NK-92 (cell line): ENCODE data around the gene ACTG2.
"Not testable (repeated sequence)": the region's sequence is repeated elsewhere in the genome, so short reads cannot be mapped to it uniquely, and the experiment has no call there.

ENCODE experiments used
- DNase-seq: peaks from one replicate; lab custom pipeline; 2025; ENCODE audit not compliant: unreplicated experiment; lab: John Stamatoyannopoulos, UW

The ACTG2 gene

DNA sequence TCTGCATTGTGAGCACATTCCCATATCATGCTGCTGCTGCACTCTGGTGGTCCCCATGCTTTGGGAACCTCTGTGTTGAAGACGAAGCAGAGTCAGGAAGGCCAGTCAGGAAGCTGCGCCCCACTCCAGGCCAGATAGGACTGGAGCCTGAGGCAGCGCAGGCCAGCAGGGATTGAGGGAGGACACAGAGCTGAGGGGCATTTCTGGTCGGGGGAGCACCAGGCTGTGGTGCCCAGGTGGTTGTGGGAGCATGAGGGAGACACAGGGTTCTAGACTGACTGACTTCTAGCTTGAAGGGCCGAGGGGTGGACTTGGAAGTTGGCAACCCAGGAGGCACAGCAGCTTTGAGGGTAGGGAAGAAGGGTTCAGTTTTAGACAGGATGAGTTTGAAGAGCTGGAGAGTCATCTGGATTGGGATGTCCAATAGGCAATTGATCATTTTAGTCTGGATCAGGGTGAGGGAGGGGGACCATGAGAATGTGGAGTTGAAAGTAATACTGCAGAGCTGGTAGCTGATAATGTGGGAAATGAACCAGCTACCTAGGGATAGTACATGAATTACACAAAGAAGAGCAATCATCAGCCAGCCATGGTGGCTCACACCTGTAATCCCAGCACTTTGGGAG is 1.4 kb upstream of the ACTG2 start:
- DNase-seq = no peak

DNA sequence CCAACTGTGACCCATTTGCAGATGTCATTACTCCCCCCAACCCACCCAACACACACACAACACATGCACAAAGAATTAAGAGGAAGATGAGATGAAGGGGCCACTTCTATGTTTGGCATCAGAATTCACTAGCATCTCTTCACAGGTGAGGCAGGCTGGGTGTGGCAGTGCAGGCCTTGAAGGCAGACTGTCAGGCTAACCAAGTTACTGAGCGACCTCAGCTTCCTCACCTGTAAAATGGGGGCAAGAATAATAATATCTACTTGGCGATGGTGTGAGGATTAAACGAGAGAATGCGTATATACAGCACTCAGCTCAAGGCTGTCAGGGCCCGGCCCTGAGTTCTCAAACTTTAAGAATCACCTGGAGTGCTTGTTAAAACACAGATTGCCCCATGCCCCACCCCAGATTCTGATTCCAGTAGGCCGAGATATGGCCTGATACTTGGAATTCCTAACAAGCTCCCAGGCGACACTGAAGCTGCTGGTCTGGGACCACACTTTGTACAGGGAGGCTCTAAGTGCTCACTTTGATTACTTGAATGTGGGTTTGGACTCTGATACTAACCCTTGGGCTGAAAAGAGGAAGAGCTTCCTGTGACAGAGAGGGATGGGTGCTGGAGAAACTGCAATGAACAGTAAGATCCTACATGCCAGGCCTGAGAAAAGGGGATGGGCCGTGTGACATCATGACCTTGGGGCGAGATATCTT is 1.1 kb downstream of the ACTG2 start:
- DNase-seq = no peak

DNA sequence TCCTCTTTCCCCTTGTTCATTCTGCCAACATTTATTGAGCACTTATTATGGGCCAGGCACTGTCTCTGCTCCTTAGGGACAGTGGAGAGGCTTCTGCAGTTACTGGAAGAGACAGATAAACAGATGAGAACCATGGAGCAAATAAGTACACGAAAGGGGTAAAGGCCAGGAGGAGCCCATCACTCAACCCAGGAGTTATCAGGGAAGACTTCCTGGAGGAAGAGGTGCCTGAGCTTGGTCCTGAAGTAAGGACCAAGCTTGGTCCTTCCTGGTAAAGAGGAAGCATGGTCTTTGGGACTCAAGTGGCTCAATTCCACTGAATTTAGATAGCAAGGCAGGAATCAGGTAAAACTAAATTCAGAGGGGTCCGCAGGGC is 1.7 kb downstream of the ACTG2 start:
- no peak for DNase-seq

GRCh38 chr2:73894877-73895276 is 2.1 kb downstream of the ACTG2 start:
- DNase-seq = no peak

DNA sequence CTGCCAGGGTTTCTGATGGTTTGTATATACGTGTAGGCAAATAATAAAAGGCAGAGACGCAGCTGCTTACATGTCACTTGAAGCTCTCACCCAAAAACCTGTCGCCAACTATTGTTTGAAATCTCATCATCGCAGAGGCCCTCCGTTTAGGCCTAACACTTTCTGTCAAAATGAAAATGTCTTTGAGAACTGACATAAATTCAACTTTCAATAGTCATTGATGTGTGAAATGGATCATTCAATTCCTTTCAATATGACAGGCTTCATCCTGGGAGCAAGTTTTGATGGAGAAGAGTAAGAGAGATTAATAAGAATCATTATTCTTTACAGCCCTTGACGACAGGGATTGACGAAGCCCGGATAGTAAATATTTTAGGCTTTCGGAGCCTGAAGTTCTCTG is 2.7 kb downstream of the ACTG2 start:
- DNase-seq = no peak

DNA sequence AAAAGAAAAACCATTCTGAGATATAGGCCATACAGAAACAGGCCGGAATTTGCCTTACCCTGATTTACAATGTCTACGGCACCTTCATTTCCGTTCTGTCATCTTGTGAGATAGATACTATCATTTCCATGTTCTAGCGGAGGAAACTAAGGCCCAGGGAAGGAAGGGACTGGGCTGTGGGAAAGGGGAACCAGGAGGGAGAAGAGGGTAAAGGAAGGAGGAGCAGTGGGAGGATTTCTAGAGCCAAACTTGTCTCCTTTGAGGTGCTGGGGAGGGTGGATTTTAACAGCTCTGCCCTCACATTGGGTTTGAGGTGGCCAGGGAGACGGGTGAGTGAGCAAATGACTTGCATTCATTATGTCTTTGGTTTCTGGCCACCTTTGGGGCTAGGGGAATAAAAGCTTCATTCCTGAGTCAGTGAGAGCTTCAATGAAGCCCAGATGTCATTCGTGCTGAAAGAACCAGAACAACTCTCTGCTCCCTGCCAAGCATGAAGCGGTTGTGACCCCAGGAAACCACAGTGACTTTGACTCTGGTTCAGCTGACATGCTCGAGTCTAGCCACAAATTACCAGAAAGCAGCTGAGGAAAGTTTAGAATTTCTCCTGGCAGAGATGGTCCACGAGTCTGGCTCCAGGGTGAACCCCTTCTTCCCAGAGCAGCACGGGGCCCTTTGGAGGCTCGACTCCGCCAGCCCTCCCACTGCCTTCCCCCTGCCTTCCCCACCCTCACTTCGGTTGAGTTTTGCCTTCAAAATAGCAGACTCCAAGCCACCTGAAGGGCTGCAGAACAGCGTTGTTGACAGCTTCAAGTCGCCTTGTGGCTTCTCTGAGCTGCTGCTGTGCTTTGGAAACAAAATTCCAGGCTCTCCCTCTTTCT is 3.8 kb downstream of the ACTG2 start:
- DNase-seq = no peak

- DNase-seq = no peak
Observed at GRCh38 chr2:73897240-73897583, 4.4 kb downstream of the ACTG2 start.

DNA sequence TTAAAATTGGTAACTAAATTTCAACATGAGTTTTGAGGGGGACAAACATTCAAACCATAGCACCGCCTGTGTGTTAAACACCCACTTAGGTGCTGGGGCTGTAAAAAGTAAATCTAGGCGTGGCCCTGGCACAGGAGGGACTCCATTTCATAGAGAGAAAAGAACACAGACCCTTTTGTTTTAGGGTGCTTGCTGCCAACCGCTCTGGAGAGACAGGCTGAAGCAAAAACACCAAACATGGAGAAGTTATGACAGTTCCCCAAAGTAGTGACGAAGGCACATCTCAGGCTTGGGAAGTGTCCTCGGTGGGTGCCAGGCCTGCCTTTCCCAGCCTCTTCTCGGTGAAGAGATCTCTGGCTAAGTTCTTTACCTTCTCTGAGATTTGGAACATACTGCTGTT is 5.1 kb downstream of the ACTG2 start:
- DNase-seq = no peak

DNA sequence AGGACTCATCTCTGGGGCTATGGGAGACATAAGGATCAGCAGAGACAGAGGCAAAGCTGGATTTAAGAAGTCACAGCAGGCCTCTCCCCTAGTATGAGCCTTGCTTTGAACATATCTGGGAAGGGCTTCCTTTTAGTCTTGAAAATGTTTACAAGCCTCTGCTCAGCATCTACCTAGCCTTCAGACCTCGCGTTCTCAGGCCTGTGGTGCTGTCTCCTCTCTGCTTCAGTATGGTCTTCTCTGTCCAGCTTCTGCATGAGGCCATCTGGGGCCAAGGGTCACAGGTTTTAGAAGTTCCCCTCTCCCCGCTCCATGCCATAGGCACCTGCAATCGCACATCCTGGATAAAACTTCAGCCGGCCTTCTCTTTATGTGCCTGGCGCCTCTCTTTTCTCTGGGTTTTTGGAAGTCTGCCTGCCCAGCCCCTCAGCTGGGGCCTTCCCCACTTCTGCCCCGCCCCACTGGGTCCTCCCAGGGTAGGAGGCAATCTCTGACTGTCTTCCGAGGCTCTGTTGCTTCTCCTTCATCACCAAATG is 7.1 kb downstream of the ACTG2 start:
- DNase-seq = no peak

- no peak for DNase-seq
Observed at GRCh38 chr2:73901143-73901542, 8.3 kb downstream of the ACTG2 start.

- no peak for DNase-seq
Observed at GRCh38 chr2:73902284-73902683, 9.5 kb downstream of the ACTG2 start.

GRCh38 chr2:73903313-73903712 is 10.5 kb downstream of the ACTG2 start:
- no peak for DNase-seq

- DNase-seq = not testable (repeated sequence)
Observed at GRCh38 chr2:73903949-73904613, 11.3 kb downstream of the ACTG2 start.

DNA sequence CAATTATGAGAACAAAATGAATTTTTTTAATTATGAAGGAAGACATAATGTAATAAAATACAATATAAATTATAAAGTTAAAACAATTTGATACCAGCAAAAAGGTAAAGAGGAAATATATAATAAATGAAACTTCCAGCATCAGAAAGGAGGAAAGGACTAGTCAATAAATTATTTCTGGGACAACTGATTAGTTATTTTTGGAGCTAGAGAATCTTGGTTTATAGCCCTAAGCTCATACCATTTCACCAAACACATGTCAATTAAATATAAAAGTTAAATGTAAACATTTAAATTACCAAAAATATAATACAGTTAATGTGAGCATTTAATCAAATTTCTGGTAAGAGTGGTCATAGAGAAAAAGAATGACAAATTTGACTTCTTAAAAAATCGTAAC is 12.1 kb downstream of the ACTG2 start:
- DNase-seq = no peak

DNA sequence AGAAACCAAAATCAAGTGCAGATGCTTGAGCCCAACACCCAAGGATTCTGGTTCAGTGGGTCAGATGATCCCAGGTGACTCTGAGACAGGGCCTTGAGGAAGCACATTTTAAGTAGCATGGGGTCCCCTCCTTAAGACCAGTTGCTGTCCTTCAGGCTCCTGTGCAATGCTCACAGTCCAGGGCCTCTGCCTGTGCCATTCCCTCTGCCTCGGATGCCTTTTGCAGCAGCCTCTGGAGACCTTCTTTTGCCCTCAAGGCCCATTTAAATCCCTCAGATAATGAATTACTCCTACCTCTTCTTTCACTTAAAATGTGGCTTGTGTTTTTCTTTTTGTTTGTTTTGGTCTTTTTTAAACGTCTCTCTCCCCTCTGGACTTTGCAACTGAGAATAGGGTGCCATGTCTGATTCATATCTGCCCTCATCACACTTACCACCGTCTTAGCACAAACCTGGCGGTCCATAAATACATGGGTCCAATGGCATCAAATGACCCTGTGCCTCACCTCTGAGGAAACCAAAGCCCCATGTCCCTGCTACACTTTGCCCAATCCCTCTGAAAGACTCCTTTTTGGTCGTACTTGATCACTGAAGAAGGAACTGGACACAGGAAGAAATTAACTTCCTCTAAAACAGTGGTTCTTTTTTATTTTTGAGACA is 14.2 kb downstream of the ACTG2 start:
- DNase-seq = no peak

DNA sequence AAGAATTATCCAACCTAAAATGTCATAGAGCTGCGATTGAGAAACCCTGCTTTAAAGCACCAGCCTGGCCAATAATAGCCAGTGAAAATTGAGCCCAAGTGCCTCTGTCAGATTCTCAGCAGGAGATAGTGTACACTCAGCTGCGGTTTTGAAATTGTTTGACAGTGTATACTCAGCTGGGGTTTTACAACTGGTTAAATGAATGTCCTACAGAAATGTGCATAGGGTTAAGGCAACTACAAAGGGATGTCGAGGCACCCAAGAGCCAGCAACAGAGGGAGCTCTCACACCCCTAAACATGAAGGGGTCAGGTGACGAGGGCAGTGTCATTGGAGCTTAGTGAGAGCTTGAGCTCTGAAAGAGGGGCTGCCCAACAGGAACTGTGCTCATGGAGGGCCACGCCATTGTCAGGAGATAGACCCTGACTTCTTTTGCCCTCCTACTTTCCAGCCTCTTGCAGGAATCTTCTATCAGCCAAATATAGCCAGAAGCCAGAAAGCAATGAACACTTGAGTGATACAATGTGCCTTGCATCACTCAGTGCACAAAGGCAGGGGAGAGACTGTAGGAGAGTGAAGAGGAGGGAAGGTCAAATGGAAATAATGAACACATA is 15.1 kb downstream of the ACTG2 start:
- DNase-seq = no peak

DNA sequence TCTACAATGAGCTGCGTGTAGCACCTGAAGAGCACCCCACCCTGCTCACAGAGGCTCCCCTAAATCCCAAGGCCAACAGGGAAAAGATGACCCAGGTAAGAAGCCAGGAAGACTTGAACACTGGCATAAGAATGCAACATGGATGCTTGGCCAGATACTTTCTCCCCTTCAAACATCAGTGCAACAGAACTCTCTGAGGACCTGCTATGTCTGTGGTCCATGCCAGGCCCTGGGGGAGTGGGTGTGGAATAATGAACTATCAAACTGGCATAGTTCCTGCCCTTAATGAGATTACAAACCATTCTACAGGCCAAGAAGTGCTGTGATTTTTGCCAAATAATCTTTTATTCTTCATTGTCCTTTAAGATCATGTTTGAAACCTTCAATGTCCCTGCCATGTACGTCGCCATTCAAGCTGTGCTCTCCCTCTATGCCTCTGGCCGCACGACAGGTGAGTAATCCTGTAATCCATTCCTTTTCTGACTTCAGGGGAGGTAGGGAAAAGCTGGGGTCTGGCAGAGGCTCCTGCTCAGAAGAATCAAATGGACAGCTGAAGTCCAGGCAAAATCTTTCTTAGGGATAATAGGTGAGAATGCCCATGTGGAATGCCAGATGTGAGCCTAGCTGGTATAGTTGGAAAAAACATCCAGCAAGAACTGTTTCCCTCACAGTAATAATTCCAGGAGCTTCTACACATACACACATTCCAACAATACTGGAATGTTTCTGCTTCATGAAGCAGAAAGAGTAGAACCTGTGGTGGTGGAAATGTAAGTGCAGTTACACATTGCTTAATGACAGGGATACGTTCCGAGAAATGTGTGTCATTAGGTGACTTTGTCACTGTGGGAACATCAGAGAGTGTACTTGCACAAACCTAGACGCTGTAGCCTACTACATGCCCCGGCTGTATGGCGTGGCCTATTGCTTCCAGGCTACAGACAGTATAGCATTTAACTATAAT is 16.2 kb downstream of the ACTG2 start:
- no peak for DNase-seq

- no peak for DNase-seq
Observed at GRCh38 chr2:73910873-73911547, 18.2 kb downstream of the ACTG2 start.
